Vagina (tissue), 2 donors: ENCODE data around the gene KLRB1. TPM values are rescaled to one million over a fixed set of nuclear protein-coding genes. Genes with fewer than 3 reads are reported as not detected.

ENCODE experiments used
- DNase-seq, 2 donors: peaks; one replicate each; pipeline ENCODE4 v3.0.0-alpha.2; 2017; ENCODE audit errors: extremely low spot score in 2 of 2
- H3K27ac ChIP-seq: fragments of 200-600 bp; sonication (generic); one replicate; pipeline ENCODE4 v1.5.1; 2019
- H3K27me3 ChIP-seq: fragments of 200-600 bp; sonication (generic); one replicate; pipeline ENCODE4 v1.5.1; 2019
- H3K36me3 ChIP-seq, 2 donors: fragments of 200-600 bp; sonication (generic); one replicate each; pipeline ENCODE4 v1.5.1; 2017 to 2019
- H3K4me1 ChIP-seq: fragments of 200-600 bp; sonication (generic); one replicate; pipeline ENCODE4 v1.5.1; 2019
- H3K4me3 ChIP-seq, 2 donors: fragments of 200-600 bp; sonication (generic); 1 replicate in 1 of 2; 2 replicates in 1 of 2; pipeline ENCODE4 v1.5.1; 2016 to 2019
- H3K9me3 ChIP-seq: fragments of 200-600 bp; sonication (generic); one replicate; pipeline ENCODE4 v1.5.1; 2019
- POLR2A ChIP-seq, 2 donors: fragments of 450-650 bp; IDR thresholded peaks; one replicate each; pipeline ENCODE4 v1.6.1; 2017; ENCODE audit warnings: antibody characterized with exemption in 2 of 2, mild to moderate bottlenecking in 2 of 2, moderate library complexity in 2 of 2
- POLR2AphosphoS5 ChIP-seq, 2 donors: sonication (generic); formaldehyde crosslinking; IDR thresholded peaks; one replicate each; pipeline ENCODE4 v1.9.0; 2017; ENCODE audit warnings: antibody characterized with exemption in 2 of 2, mild to moderate bottlenecking in 2 of 2, low read depth in 1 of 2; ENCODE audit not compliant: insufficient read depth in 1 of 2
- intact Hi-C: fragments of 100-400 bp; cut with DNase I; formaldehyde crosslinking; loops from one replicate; pipeline ENCODE4 v1.15.1; 2023
- total RNA-seq: library from RNA; depleted of rRNA; stranded (reverse); fragments of >200 nt; gene quantifications from one replicate; pipeline ENCODE4 v1.2.3, GENCODE V29; 2016
- TF ChIP-seq, protein P1 (sequence below), 3 experiments: fragments of 450-650 bp in 2 of 3; fragments of 200-600 bp in 1 of 3; sonication (generic) in 1 of 3; IDR thresholded peaks; one replicate each; pipeline ENCODE4 v1.5.1; 2017 to 2019; ENCODE audit warnings: antibody characterized with exemption in 3 of 3, mild to moderate bottlenecking in 2 of 3, moderate library complexity in 2 of 3

KLRB1 gene
- total RNA-seq, 1 donor from 2014 or later = 1.5 TPM

GRCh38 chr12:9634177-9634803 is 26.6 kb upstream of the KLRB1 start:
- no peak for DNase-seq
- TF ChIP-seq, protein P1, sequence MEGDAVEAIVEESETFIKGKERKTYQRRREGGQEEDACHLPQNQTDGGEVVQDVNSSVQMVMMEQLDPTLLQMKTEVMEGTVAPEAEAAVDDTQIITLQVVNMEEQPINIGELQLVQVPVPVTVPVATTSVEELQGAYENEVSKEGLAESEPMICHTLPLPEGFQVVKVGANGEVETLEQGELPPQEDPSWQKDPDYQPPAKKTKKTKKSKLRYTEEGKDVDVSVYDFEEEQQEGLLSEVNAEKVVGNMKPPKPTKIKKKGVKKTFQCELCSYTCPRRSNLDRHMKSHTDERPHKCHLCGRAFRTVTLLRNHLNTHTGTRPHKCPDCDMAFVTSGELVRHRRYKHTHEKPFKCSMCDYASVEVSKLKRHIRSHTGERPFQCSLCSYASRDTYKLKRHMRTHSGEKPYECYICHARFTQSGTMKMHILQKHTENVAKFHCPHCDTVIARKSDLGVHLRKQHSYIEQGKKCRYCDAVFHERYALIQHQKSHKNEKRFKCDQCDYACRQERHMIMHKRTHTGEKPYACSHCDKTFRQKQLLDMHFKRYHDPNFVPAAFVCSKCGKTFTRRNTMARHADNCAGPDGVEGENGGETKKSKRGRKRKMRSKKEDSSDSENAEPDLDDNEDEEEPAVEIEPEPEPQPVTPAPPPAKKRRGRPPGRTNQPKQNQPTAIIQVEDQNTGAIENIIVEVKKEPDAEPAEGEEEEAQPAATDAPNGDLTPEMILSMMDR (IDR thresholded peaks at IDR 0.05) = peak in 2 of 3 experiments; percentile 19 to 50
- no peak for TF ChIP-seq POLR2A (IDR thresholded peaks at IDR 0.05)
- no peak for TF ChIP-seq POLR2AphosphoS5 (IDR thresholded peaks at IDR 0.05; ENCODE audit: insufficient read depth in 1 of 2, low read depth in 1 of 2)

DNA sequence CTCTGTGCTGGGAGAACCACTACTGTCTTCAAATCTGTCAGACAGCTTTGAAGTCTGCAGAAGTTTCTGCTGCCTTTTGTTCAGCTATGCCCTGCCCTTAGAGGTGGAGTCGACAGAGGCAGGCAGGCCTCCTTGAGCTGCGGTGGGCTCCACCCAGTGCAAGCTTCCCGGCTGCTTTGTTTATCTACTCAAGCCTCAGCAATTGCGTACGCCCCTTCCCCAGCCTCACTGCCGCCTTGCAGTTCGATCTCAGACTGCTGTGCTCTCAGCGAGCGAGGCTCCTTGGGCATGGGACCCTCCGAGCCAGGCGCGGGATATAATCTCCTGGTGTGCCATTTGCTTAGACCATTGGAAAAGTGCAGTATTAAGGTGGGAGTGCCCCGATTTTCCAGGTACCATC is 25.1 kb upstream of the KLRB1 start:
- Histone ChIP-seq H3K4me1 (no peaks in the 10 kb centered on the region), H3K9me3 (no peaks in the 10 kb centered on the region), H3K27ac (no peak overlapping the region), H3K27me3 (no peaks in the 10 kb centered on the region), H3K36me3 (no peaks in the 10 kb centered on the region), H3K4me3 (no peak overlapping the region)
- DNase-seq = no peak
- intact Hi-C loops = no loop called here
- TF ChIP-seq POLR2AphosphoS5 (IDR thresholded peaks at IDR 0.05; ENCODE audit: insufficient read depth in 1 of 2, low read depth in 1 of 2) (no peak), POLR2A (IDR thresholded peaks at IDR 0.05) (no peak)
- TF ChIP-seq, protein P1 (IDR thresholded peaks at IDR 0.05) = no peak

More at GRCh38 chr12:9634177-9634803, 26.6 kb upstream of the KLRB1 start:
- Histone ChIP-seq H3K36me3 (no peaks in the 10 kb centered on the region), H3K27ac (no peak overlapping the region), H3K4me3 (no peak overlapping the region), H3K27me3 (no peaks in the 10 kb centered on the region), H3K4me1 (no peaks in the 10 kb centered on the region), H3K9me3 (no peaks in the 10 kb centered on the region)
- intact Hi-C loops = no loop called here

- no peak overlapping the region for H3K4me3 ChIP-seq
- H3K27ac ChIP-seq = no peak overlapping the region
- TF ChIP-seq, protein P1 (IDR thresholded peaks at IDR 0.05) = no peak
- TF ChIP-seq POLR2A (IDR thresholded peaks at IDR 0.05) = no peak
- no peak for TF ChIP-seq POLR2AphosphoS5 (IDR thresholded peaks at IDR 0.05; ENCODE audit: insufficient read depth in 1 of 2, low read depth in 1 of 2)
- intact Hi-C loops = no loop called here
- no peaks in the 10 kb centered on the region for H3K36me3 ChIP-seq
- H3K9me3 ChIP-seq = no peaks in the 10 kb centered on the region
- DNase-seq = no peak
- no peaks in the 10 kb centered on the region for H3K27me3 ChIP-seq
- no peaks in the 10 kb centered on the region for H3K4me1 ChIP-seq
Measured at GRCh38 chr12:9626821-9627220, 19.1 kb upstream of the KLRB1 start.

DNA sequence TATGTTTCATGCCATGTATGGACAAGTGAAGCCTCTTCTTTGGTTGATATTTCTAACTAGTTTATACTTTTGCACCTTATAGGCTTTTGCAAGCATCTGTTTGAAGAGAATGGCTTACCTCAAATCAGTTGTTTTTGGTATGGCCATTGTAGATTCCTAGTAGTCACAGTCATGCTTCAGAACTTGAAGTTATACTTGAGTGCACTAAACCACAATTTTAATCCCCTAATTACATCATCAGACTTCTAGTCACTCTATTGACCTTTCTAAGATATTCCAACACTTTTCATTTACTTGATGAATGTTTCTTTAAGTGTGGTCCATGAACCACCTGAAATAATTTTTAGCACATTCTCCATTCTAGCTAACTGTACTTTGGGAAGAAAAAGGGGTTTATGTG is 18.6 kb upstream of the KLRB1 start:
- no peaks in the 10 kb centered on the region for H3K27me3 ChIP-seq
- no peak for DNase-seq
- H3K4me1 ChIP-seq = no peaks in the 10 kb centered on the region
- H3K27ac ChIP-seq = no peak overlapping the region
- H3K4me3 ChIP-seq = no peak overlapping the region
- H3K36me3 ChIP-seq = no peaks in the 10 kb centered on the region
- no peaks in the 10 kb centered on the region for H3K9me3 ChIP-seq
- TF ChIP-seq, protein P1 (IDR thresholded peaks at IDR 0.05) = no peak
- TF ChIP-seq POLR2A (IDR thresholded peaks at IDR 0.05) (no peak), POLR2AphosphoS5 (IDR thresholded peaks at IDR 0.05; ENCODE audit: insufficient read depth in 1 of 2, low read depth in 1 of 2) (no peak)
- intact Hi-C loops = no loop called here

DNA sequence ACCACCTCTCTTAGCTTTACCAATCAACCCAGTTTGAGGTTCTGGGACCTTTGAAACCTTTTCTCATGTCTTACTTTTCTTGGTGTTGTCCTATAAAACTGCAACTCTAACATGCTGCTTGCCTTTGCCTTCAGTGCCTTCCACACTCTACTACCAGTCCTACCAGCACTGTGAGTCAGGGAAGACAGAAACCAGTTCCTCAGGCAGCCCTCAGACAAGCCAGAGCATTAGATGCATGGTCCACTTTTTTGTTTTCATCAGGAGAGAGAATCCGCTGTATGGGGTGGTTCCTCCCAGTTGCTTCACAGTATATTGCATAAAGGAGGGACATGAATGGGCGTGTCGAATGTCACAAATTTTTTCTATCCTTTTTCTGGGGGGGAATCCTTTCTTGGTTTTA is 17.3 kb upstream of the KLRB1 start:
- intact Hi-C loops = no loop called here
- TF ChIP-seq POLR2A (IDR thresholded peaks at IDR 0.05) = no peak
- TF ChIP-seq, protein P1 (IDR thresholded peaks at IDR 0.05) = no peak
- no peak for TF ChIP-seq POLR2AphosphoS5 (IDR thresholded peaks at IDR 0.05; ENCODE audit: insufficient read depth in 1 of 2, low read depth in 1 of 2)
- DNase-seq = no peak

More for the DNA sequence above, 17.3 kb upstream of the KLRB1 start:
- Histone ChIP-seq H3K27ac (no peak overlapping the region), H3K9me3 (no peaks in the 10 kb centered on the region), H3K4me1 (no peaks in the 10 kb centered on the region), H3K27me3 (no peaks in the 10 kb centered on the region), H3K36me3 (no peaks in the 10 kb centered on the region), H3K4me3 (no peak overlapping the region)
